KMS-11 (cell line): Measurements from ENCODE around the gene LIMA1.

Source experiments
- H2AFZ ChIP-seq: fragments of 200-600 bp; sonication (generic); 2 replicates; pipeline ENCODE4 v1.6.1; 2016; ENCODE audit warnings: antibody characterized with exemption, mixed run types, low read depth
- H3K27ac ChIP-seq: fragments of 200-600 bp; sonication (generic); 2 replicates; pipeline ENCODE4 v1.6.1; 2016; ENCODE audit warnings: mild to moderate bottlenecking, mixed run types
- H3K27me3 ChIP-seq: fragments of 200-600 bp; sonication (generic); 2 replicates; pipeline ENCODE4 v1.6.1; 2017; ENCODE audit warnings: mild to moderate bottlenecking, low read depth, mixed run types, moderate library complexity; ENCODE audit not compliant: insufficient read depth
- H3K36me3 ChIP-seq: fragments of 200-600 bp; sonication (generic); 2 replicates; pipeline ENCODE4 v1.6.1; 2017; ENCODE audit warnings: mild to moderate bottlenecking, mixed run types; ENCODE audit not compliant: insufficient read depth
- H3K4me1 ChIP-seq: fragments of 200-600 bp; sonication (generic); 2 replicates; pipeline ENCODE4 v1.6.1; 2016; ENCODE audit warnings: mild to moderate bottlenecking, low read depth, mixed run types; ENCODE audit not compliant: poor library complexity, severe bottlenecking
- H3K4me2 ChIP-seq: fragments of 200-600 bp; sonication (generic); 2 replicates; pipeline ENCODE4 v1.7.0; 2016; ENCODE audit warnings: mild to moderate bottlenecking, mixed run types
- H3K4me3 ChIP-seq: fragments of 200-600 bp; sonication (generic); IDR thresholded peaks from 2 replicates; pipeline ENCODE4 v1.6.1; 2017; ENCODE audit warnings: low read depth, low read length, mixed read lengths; ENCODE audit not compliant: insufficient read depth
- H3K79me2 ChIP-seq: fragments of 200-600 bp; sonication (generic); 2 replicates; pipeline ENCODE4 v1.6.1; 2016; ENCODE audit warnings: low read depth, mixed run types; ENCODE audit not compliant: insufficient read depth
- H3K9ac ChIP-seq: fragments of 200-600 bp; sonication (generic); 2 replicates; pipeline ENCODE4 v1.6.1; 2016; ENCODE audit warnings: mild to moderate bottlenecking, mixed run types
- H4K20me1 ChIP-seq: fragments of 200-600 bp; sonication (generic); 2 replicates; pipeline ENCODE4 v1.6.1; 2016; ENCODE audit warnings: mild to moderate bottlenecking, mixed run types; ENCODE audit not compliant: insufficient read depth
- TF ChIP-seq, protein P1 (sequence below): fragments of 200-600 bp; sonication (generic); conservative IDR thresholded peaks from 2 replicates; pipeline ENCODE4 v1.6.1; 2017; ENCODE audit warnings: low read depth, mild to moderate bottlenecking, antibody characterized with exemption, low read length, moderate library complexity, mixed read lengths

The LIMA1 gene

GRCh38 chr12:50147281-50147680, 136.0 kb downstream of the LIMA1 start:
- peaks cover 8% of the 10 kb centered on the region; the same call in 1 of the 2 replicates for H3K79me2 ChIP-seq
- H3K9ac ChIP-seq = no peak overlapping the region
- H3K4me2 ChIP-seq = no peak overlapping the region
- no peaks in the 10 kb centered on the region for H3K4me1 ChIP-seq
- TF ChIP-seq, protein P1, sequence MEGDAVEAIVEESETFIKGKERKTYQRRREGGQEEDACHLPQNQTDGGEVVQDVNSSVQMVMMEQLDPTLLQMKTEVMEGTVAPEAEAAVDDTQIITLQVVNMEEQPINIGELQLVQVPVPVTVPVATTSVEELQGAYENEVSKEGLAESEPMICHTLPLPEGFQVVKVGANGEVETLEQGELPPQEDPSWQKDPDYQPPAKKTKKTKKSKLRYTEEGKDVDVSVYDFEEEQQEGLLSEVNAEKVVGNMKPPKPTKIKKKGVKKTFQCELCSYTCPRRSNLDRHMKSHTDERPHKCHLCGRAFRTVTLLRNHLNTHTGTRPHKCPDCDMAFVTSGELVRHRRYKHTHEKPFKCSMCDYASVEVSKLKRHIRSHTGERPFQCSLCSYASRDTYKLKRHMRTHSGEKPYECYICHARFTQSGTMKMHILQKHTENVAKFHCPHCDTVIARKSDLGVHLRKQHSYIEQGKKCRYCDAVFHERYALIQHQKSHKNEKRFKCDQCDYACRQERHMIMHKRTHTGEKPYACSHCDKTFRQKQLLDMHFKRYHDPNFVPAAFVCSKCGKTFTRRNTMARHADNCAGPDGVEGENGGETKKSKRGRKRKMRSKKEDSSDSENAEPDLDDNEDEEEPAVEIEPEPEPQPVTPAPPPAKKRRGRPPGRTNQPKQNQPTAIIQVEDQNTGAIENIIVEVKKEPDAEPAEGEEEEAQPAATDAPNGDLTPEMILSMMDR = no peak
- H3K36me3 ChIP-seq = no peaks in the 10 kb centered on the region
- no peak overlapping the region for H2AFZ ChIP-seq
- H3K27me3 ChIP-seq = no peaks in the 10 kb centered on the region
- no peak overlapping the region for H3K4me3 ChIP-seq
- H4K20me1 ChIP-seq = no peaks in the 10 kb centered on the region
- H3K27ac ChIP-seq = no peak overlapping the region

DNA sequence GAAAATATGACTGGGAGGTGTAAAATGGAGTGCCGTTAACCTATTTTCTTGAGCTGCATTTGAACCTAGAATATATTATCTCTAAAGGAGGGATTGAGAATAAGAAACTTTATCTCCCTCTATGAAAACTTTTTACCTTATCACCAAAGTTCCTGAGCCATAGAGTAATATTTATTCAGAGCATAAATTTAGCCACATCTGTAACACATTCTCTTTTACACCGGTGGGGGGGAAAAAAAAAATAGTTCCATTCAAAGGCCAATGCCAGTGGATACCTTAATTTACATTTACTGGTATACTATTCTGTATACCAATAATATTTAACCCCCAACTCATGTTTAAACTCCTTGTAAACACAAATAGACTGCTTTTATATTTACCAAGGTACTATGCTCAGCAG, 137.9 kb downstream of the LIMA1 start:
- Histone ChIP-seq H2AFZ (no peak overlapping the region), H3K79me2 (peaks cover 8% of the 10 kb centered on the region; the same call in 1 of the 2 replicates), H3K27me3 (no peaks in the 10 kb centered on the region), H3K4me2 (no peak overlapping the region), H3K36me3 (no peaks in the 10 kb centered on the region), H3K4me3 (no peak overlapping the region), H3K9ac (no peak overlapping the region), H4K20me1 (no peaks in the 10 kb centered on the region), H3K4me1 (no peaks in the 10 kb centered on the region), H3K27ac (no peak overlapping the region)
- TF ChIP-seq, protein P1 = no peak

DNA sequence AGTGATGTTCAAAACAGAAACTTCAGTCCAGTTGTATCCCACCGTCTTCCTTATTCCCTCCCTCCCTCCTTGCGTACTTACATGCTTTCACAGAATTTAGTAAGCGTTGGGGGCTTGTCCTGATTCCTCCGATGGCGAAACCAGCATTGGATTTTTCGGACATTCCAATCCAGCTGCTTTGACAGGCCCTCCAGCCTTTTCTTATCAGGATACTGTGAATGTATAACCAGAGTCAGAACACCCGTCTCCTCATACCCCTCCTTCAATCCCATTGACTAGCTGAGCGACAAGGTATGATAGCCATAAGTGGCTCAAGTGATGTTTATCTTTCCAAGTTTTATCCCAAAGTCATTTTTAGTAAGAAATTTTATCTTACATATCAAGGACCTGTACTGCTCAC, 140.3 kb downstream of the LIMA1 start:
- Histone ChIP-seq H2AFZ (no peak overlapping the region), H3K27ac (no peak overlapping the region), H3K4me3 (no peak overlapping the region), H3K36me3 (no peaks in the 10 kb centered on the region), H3K4me2 (no peak overlapping the region), H3K79me2 (peaks cover 8% of the 10 kb centered on the region; the same call in 1 of the 2 replicates), H3K9ac (no peak overlapping the region), H3K4me1 (no peaks in the 10 kb centered on the region), H3K27me3 (no peaks in the 10 kb centered on the region), H4K20me1 (no peaks in the 10 kb centered on the region)
- TF ChIP-seq, protein P1 = no peak

GRCh38 chr12:50132505-50133135, 150.7 kb downstream of the LIMA1 start:
- Histone ChIP-seq H3K9ac (no peak overlapping the region), H3K27ac (no peak overlapping the region), H3K4me2 (no peak overlapping the region), H3K4me1 (no peaks in the 10 kb centered on the region), H3K4me3 (no peak overlapping the region), H3K79me2 (no peaks in the 10 kb centered on the region), H3K36me3 (peaks cover 7% of the 10 kb centered on the region; the same call in 1 of the 2 replicates), H3K27me3 (no peaks in the 10 kb centered on the region), H2AFZ (no peak overlapping the region), H4K20me1 (no peaks in the 10 kb centered on the region)
- TF ChIP-seq, protein P1 = no peak
